Nephron (organoid): ENCODE data around the gene PYGB.

Source experiments
- H3K27ac Mint-ChIP-seq, 3 experiments: 2 replicates each; pipeline ENCODE4 v1.8.0; 2020; ENCODE audit warnings: mixed read lengths in 3 of 3, mild to moderate bottlenecking in 2 of 3, moderate library complexity in 1 of 3
- H3K27me3 Mint-ChIP-seq: 2 replicates; pipeline ENCODE4 v1.8.0; 2021; ENCODE audit warnings: low read depth, mild to moderate bottlenecking, moderate library complexity, mixed read lengths
- H3K36me3 Mint-ChIP-seq: 2 replicates; pipeline ENCODE4 v1.8.0; 2020; ENCODE audit warnings: low read depth, mixed read lengths
- H3K4me1 Mint-ChIP-seq: 2 replicates; pipeline ENCODE4 v1.8.0; 2020; ENCODE audit warnings: mixed read lengths
- H3K4me3 Mint-ChIP-seq, 3 experiments: 2 replicates each; pipeline ENCODE4 v1.8.0; 2020; ENCODE audit warnings: mild to moderate bottlenecking in 3 of 3, mixed read lengths in 3 of 3, moderate library complexity in 2 of 3
- H3K9me3 Mint-ChIP-seq: 2 replicates; pipeline ENCODE4 v1.8.0; 2020; ENCODE audit warnings: mixed read lengths
- TF ChIP-seq, protein P1 (sequence below), 3 experiments: fragments of 200-600 bp; sonication (generic); IDR thresholded peaks; one replicate each; pipeline ENCODE4 v1.5.0; 2021; ENCODE audit warnings: antibody characterized with exemption in 3 of 3; ENCODE audit not compliant: unreplicated experiment in 3 of 3

The PYGB gene

DNA sequence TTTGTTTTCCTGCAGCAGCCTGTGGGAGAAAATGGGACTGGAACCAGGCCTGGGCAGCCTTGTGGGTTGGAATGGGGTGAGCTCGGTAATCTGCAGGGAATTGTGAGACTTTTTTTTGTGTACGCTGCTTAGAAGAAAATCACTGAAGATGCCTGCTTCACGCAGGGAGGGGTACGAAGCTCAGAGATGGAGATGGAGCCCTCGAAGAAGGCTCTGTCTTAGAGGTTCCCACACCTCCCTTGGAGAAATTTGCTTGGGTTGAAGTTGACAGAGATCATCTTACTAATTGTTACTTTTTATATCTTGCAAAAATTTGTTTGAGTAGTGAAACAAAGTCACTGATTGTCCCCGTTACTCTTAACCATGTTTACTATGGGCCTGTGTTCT, 894 bp downstream of the PYGB start:
- Mint-ChIP-seq H3K4me1 (peaks cover 43% of the 10 kb centered on the region), H3K27me3 (no peaks in the 10 kb centered on the region), H3K27ac (peak overlapping the region; percentile 81 to 96 (median 91)), H3K36me3 (peaks cover 7% of the 10 kb centered on the region), H3K4me3 (peak overlapping the region; percentile 89 to 97 (median 97)), H3K9me3 (no peaks in the 10 kb centered on the region)
- TF ChIP-seq, protein P1, sequence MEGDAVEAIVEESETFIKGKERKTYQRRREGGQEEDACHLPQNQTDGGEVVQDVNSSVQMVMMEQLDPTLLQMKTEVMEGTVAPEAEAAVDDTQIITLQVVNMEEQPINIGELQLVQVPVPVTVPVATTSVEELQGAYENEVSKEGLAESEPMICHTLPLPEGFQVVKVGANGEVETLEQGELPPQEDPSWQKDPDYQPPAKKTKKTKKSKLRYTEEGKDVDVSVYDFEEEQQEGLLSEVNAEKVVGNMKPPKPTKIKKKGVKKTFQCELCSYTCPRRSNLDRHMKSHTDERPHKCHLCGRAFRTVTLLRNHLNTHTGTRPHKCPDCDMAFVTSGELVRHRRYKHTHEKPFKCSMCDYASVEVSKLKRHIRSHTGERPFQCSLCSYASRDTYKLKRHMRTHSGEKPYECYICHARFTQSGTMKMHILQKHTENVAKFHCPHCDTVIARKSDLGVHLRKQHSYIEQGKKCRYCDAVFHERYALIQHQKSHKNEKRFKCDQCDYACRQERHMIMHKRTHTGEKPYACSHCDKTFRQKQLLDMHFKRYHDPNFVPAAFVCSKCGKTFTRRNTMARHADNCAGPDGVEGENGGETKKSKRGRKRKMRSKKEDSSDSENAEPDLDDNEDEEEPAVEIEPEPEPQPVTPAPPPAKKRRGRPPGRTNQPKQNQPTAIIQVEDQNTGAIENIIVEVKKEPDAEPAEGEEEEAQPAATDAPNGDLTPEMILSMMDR (IDR thresholded peaks at IDR 0.05; ENCODE audit: unreplicated experiment in 3 of 3): no peak

DNA sequence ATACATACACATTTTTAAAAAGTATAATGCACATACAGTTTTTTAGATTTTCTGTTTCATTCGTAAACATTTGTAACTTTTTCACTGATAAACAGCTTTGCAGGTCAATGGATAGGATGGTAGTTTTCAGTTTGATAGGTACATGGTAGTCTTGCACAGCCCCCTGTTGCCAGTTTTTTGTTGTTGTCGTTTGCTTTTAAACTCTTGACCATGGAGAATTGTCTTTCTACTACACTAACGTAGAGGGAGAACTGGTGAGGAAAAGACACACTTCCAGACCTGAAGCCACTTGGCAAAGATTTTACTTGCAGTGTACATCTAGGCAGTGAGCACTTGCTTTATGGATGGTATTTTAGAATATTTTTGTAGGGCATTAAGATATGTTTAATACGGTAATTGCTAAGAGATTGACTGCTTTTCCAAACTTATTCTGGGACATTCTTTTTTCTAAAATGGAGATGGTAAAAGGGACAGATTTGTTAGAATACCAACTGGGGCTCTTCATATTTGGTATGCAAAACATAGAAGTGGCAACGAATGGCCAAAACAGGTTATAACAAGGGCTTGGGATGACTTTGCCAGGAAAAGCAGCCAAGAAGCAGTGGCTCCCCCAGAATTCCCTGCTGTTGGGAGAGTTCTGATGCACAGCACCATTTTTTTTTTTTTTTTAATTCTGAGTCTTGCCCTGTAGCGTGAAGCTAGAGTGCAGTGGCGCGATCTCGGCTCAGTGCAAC, 1.5 kb downstream of the PYGB start:
- H3K9me3 Mint-ChIP-seq: no peaks in the 10 kb centered on the region
- H3K27me3 Mint-ChIP-seq: no peaks in the 10 kb centered on the region
- peaks cover 8% of the 10 kb centered on the region for H3K36me3 Mint-ChIP-seq
- H3K4me1 Mint-ChIP-seq: peaks cover 45% of the 10 kb centered on the region
- TF ChIP-seq, protein P1 (IDR thresholded peaks at IDR 0.05; ENCODE audit: unreplicated experiment in 3 of 3): no peak
- peak overlapping the region; percentile 81 to 96 (median 91) for H3K27ac Mint-ChIP-seq
- peak overlapping the region; percentile 89 to 97 (median 97) for H3K4me3 Mint-ChIP-seq

DNA sequence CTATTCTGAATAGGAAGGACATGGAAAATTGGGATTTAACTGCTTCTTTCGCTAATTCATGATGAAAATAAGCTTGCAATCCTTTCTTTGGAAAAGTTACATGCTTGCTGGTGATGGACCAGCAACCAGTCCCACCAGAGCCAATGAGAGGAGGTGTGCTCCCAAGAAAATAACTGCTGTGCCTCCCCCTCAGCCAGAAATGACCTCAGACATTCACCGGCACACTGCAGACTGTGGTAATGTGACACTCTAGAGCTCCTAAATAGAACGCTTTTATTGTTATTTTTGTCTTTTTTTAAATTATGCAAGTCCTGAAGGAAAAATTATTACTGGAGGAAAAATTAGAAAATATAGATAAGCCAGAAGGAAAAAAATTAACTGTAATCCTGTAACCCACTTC, 2.6 kb downstream of the PYGB start:
- Mint-ChIP-seq H3K4me1 (peaks cover 45% of the 10 kb centered on the region), H3K9me3 (no peaks in the 10 kb centered on the region), H3K27me3 (no peaks in the 10 kb centered on the region), H3K27ac (peak overlapping the region in 2 of 3 experiments; percentile 10 to 41), H3K36me3 (peaks cover 11% of the 10 kb centered on the region), H3K4me3 (peak overlapping the region; percentile 73 to 89 (median 77))
- TF ChIP-seq, protein P1 (IDR thresholded peaks at IDR 0.05; ENCODE audit: unreplicated experiment in 3 of 3): no peak

DNA sequence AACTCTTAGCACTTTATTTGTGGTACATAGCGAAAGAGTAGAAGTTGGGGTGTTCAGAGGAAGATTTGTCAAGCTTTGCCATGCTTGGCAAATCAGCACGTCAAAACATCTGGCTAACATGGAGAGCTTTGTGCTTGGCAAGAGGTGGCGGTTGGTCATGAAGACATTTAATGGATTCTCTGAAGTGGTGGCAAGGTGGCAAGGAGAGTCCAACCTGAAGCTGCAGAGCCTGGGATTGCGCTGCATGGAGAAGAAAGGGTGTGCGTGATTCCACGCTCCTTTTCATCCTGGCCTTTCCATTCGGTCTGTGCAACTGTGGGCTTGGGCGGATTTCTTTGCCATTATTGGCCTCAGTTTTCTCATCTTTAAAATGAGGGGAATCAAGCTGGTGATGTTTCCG, 3.1 kb downstream of the PYGB start:
- Mint-ChIP-seq H3K27ac (peak overlapping the region in 2 of 3 experiments; percentile 41 to 50), H3K4me1 (peaks cover 44% of the 10 kb centered on the region), H3K4me3 (peak overlapping the region; percentile 73 to 89 (median 77)), H3K9me3 (no peaks in the 10 kb centered on the region), H3K36me3 (peaks cover 11% of the 10 kb centered on the region), H3K27me3 (no peaks in the 10 kb centered on the region)
- TF ChIP-seq, protein P1 (IDR thresholded peaks at IDR 0.05; ENCODE audit: unreplicated experiment in 3 of 3): no peak

DNA sequence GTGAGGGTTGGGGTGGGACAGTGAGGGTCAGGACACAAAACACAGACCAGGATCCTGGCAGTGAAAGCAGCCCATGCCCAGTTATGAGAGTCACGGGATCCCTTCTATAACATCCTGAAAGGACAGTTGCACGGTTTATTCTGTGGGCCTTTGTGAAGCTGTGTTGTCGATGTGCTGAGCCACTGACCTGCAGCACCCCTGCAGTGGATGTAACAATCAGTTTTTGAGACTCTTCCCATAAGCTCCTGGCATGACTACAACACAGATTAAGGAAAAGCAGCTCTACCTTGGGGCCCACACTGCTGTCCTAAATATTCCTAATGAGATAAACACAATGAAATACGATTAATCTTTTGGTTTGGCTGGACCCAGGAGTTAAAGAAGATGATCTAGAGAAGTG, 3.7 kb downstream of the PYGB start:
- Mint-ChIP-seq H3K4me3 (peak overlapping the region; percentile 21 to 77 (median 21)), H3K36me3 (peaks cover 14% of the 10 kb centered on the region), H3K27ac (peak overlapping the region in 2 of 3 experiments; percentile 9 to 50), H3K9me3 (no peaks in the 10 kb centered on the region), H3K4me1 (peaks cover 44% of the 10 kb centered on the region), H3K27me3 (no peaks in the 10 kb centered on the region)
- TF ChIP-seq, protein P1 (IDR thresholded peaks at IDR 0.05; ENCODE audit: unreplicated experiment in 3 of 3): no peak

DNA sequence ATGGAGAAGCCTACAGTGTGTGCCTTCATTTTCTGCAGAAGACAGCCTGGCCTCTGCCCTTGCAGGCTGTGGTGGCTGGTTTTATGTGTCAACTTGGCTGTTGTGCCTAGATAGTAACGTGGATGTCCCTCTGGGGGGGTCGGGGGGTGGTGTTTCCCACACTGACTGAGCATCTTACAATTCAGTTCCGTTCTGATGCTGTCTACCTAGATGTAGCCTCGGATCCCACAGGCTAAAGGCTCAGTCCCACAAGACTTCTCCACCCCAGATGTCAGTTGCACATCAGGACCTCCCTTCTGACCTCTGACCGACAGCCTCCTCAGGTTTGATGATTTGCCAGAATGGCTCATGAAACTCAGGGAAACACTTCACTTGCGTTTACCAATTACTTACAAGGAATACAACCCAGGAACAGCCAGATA, 4.4 kb downstream of the PYGB start:
- Mint-ChIP-seq H3K27ac (peak overlapping the region in 1 of 3 experiments; percentile 50), H3K36me3 (peaks cover 14% of the 10 kb centered on the region), H3K27me3 (no peaks in the 10 kb centered on the region), H3K4me1 (peaks cover 44% of the 10 kb centered on the region), H3K4me3 (peak overlapping the region in 2 of 3 experiments; percentile 32 to 47), H3K9me3 (no peaks in the 10 kb centered on the region)
- TF ChIP-seq, protein P1 (IDR thresholded peaks at IDR 0.05; ENCODE audit: unreplicated experiment in 3 of 3): no peak
